SU-DHL-6 (cell line): ENCODE measurements around the gene ELMO2.

Experiments used
- H2AFZ ChIP-seq: fragments of 200-600 bp; sonication (generic); 2 replicates; pipeline ENCODE4 v1.6.1; 2014; ENCODE audit warnings: low read depth, mild to moderate bottlenecking, moderate library complexity, mixed read lengths, antibody characterized with exemption, low read length; ENCODE audit not compliant: severe bottlenecking
- H3F3A ChIP-seq: fragments of 200-600 bp; shearing (Covaris generic); 2 replicates; pipeline ENCODE4 v1.6.0; 2016; ENCODE audit warnings: antibody characterized with exemption, mild to moderate bottlenecking; ENCODE audit not compliant: insufficient read depth
- H3K27ac ChIP-seq: fragments of 200-600 bp; sonication (generic); 2 replicates; pipeline ENCODE4 v1.5.1; 2016; ENCODE audit warnings: low read depth, mild to moderate bottlenecking, low read length, moderate library complexity, mixed read lengths
- H3K27me3 ChIP-seq: fragments of 200-600 bp; sonication (generic), shearing (Covaris generic); 2 replicates; pipeline ENCODE4 v1.6.0; 2014; ENCODE audit warnings: mild to moderate bottlenecking, low read length
- H3K36me3 ChIP-seq: fragments of 200-600 bp; sonication (generic); 2 replicates; pipeline ENCODE4 v1.6.1; 2014; ENCODE audit warnings: mild to moderate bottlenecking, low read length, mixed read lengths
- H3K4me2 ChIP-seq: fragments of 300-600, 200-600 bp; shearing (Covaris generic), sonication (generic); 2 replicates; pipeline ENCODE4 v1.6.0; 2014; ENCODE audit warnings: low read length, low read depth, mild to moderate bottlenecking; ENCODE audit not compliant: poor library complexity, severe bottlenecking
- H3K4me3 ChIP-seq: fragments of 200-600 bp; sonication (generic); 2 replicates; pipeline ENCODE4 v1.5.1; 2014; ENCODE audit warnings: antibody characterized with exemption, low read length, mild to moderate bottlenecking, mixed read lengths; ENCODE audit not compliant: insufficient read depth, poor library complexity, severe bottlenecking
- H3K79me2 ChIP-seq: fragments of 200-600 bp; sonication (generic); 2 replicates; pipeline ENCODE4 v1.6.1; 2014; ENCODE audit warnings: mild to moderate bottlenecking, low read length, moderate library complexity; ENCODE audit not compliant: insufficient read depth
- H3K9ac ChIP-seq: fragments of 200-600 bp; sonication (generic); 2 replicates; pipeline ENCODE4 v1.7.0; 2014; ENCODE audit warnings: mild to moderate bottlenecking, low read length
- H3K9me2 ChIP-seq: fragments of 200-600 bp; sonication (generic); replicated peaks from 2 replicates; pipeline ENCODE4 v1.6.1; 2014; ENCODE audit warnings: low read length; ENCODE audit not compliant: insufficient read depth
- H3K9me3 ChIP-seq: fragments of 200-600 bp; sonication (generic); 2 replicates; pipeline ENCODE4 v1.6.1; 2014; ENCODE audit warnings: low read length, mixed read lengths; ENCODE audit not compliant: insufficient read depth
- H4K20me1 ChIP-seq: fragments of 200-600 bp; sonication (generic); 2 replicates; pipeline ENCODE4 v1.6.1; 2014; ENCODE audit warnings: low read depth, mild to moderate bottlenecking, antibody characterized with exemption, low read length, moderate library complexity, mixed read lengths
- CTCF ChIP-seq: fragments of 200-600 bp; sonication (generic); IDR thresholded peaks from one replicate; pipeline ENCODE4 v1.5.1; 2017; ENCODE audit warnings: antibody characterized with exemption, mild to moderate bottlenecking, low read length, moderate library complexity; ENCODE audit not compliant: insufficient read depth, poor library complexity, severe bottlenecking
- EZH2phosphoT487 ChIP-seq: fragments of 200-600 bp; sonication (generic), shearing (Covaris generic); conservative IDR thresholded peaks from 2 replicates; pipeline ENCODE4 v1.6.1; 2018; ENCODE audit warnings: mild to moderate bottlenecking, antibody characterized with exemption, low read length, moderate library complexity, mixed read lengths

ELMO2 gene

DNA sequence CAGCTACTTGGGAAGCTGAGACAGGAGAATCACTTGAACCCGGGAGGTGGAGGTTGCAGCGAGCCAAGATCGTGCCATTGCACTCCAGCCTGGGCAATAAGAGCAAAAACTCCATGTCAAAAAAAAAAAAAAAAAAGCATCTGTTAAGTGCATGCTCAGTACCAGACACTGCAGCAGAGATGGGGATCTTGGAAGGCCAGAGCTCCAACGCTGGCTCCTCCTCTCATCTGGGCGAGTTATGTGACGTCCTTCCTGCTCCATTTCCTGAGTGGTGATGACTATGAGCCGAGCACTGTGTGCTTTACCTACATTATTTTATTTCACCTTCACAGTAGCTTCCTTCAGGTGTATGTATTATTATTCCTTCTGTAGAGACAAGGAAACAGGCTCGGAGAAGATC is 59.6 kb downstream of the ELMO2 start:
- no peaks in the 10 kb centered on the region for H3K79me2 ChIP-seq
- H3K9me3 ChIP-seq: no peaks in the 10 kb centered on the region
- H3F3A ChIP-seq: no peaks in the 10 kb centered on the region
- H3K4me2 ChIP-seq: no peak overlapping the region
- H3K27ac ChIP-seq: no peak overlapping the region
- H3K27me3 ChIP-seq: no peaks in the 10 kb centered on the region
- no peak overlapping the region for H3K9ac ChIP-seq
- H2AFZ ChIP-seq: no peak overlapping the region
- H3K4me3 ChIP-seq: no peak overlapping the region
- no peaks in the 10 kb centered on the region for H3K36me3 ChIP-seq
- H3K9me2 ChIP-seq: no peaks in the 10 kb centered on the region
- TF ChIP-seq CTCF (no peak), EZH2phosphoT487 (no peak)
- no peaks in the 10 kb centered on the region for H4K20me1 ChIP-seq

GRCh38 chr20:46344488-46345162 is 61.8 kb downstream of the ELMO2 start:
- Histone ChIP-seq H3K9ac (no peak overlapping the region), H3K9me3 (no peaks in the 10 kb centered on the region), H3F3A (no peaks in the 10 kb centered on the region), H3K27ac (no peak overlapping the region), H3K4me3 (no peak overlapping the region), H2AFZ (no peak overlapping the region), H3K9me2 (no peaks in the 10 kb centered on the region), H3K4me2 (no peak overlapping the region), H3K36me3 (no peaks in the 10 kb centered on the region), H4K20me1 (no peaks in the 10 kb centered on the region), H3K27me3 (no peaks in the 10 kb centered on the region), H3K79me2 (no peaks in the 10 kb centered on the region)
- no peak for TF ChIP-seq CTCF
- no peak for TF ChIP-seq EZH2phosphoT487

DNA sequence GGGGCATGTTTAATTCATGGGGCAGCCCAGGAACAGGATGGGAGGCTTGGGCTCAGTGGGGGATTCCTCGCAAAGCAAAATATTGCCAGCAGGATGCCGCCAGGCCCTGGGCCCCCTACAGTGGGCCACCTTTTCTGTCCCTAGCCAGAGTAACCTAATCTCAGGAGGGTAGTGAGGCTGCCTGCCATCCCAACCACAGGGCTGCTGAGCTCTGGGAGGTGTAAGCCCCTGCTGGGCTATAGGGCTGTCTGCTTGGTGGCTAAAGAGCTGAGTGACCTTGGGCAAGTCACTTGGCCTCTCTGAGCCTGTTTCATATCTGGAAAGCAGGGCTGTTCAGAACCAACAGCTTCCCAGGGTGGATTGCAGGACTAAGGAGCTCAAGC is 62.4 kb downstream of the ELMO2 start:
- TF ChIP-seq CTCF (no peak), EZH2phosphoT487 (no peak)
- Histone ChIP-seq H2AFZ (no peak overlapping the region), H3K79me2 (no peaks in the 10 kb centered on the region), H3K36me3 (no peaks in the 10 kb centered on the region), H3K9me2 (no peaks in the 10 kb centered on the region), H3K4me2 (no peak overlapping the region), H3K27ac (no peak overlapping the region), H3F3A (no peaks in the 10 kb centered on the region), H3K27me3 (no peaks in the 10 kb centered on the region), H3K4me3 (no peak overlapping the region), H4K20me1 (no peaks in the 10 kb centered on the region), H3K9ac (no peak overlapping the region), H3K9me3 (no peaks in the 10 kb centered on the region)
